K562 (cell line): ENCODE results near the gene NKG7. TPM values are rescaled to one million over a fixed set of nuclear protein-coding genes. Genes with fewer than 3 reads are reported as not detected.

Experiments
- DMBX1 ChIP-seq: fragments of 250-450 bp; sonication (Bioruptor Pico); IDR thresholded peaks from 2 replicates; pipeline ENCODE4 v1.8.0; 2022; ENCODE audit warnings: inconsistent platforms, mild to moderate bottlenecking, moderate library complexity, borderline replicate concordance
- GATAD2A ChIP-seq: fragments of 450-650 bp; IDR thresholded peaks from 2 replicates; pipeline ENCODE4 v1.6.1; 2017
- HDAC1 ChIP-seq, 2 experiments: fragments of 450-650 bp; IDR thresholded peaks; 2 replicates each; pipeline ENCODE4 v1.6.1; 2016 to 2017; ENCODE audit warnings: inconsistent platforms in 1 of 2, mild to moderate bottlenecking in 1 of 2, moderate library complexity in 1 of 2
- HLTF ChIP-seq: fragments of 450-650 bp; IDR thresholded peaks from 2 replicates; pipeline ENCODE4 v1.6.1; 2016
- PHB ChIP-seq: fragments of 250-450 bp; sonication (Bioruptor Pico); IDR thresholded peaks from 2 replicates; pipeline ENCODE4 v1.5.0; 2021
- POLR2A ChIP-seq: fragments of 450-650 bp; conservative IDR thresholded peaks from 2 replicates; pipeline ENCODE4 v1.6.1; 2016
- RBM17 ChIP-seq: fragments of 200-400 bp; formaldehyde crosslinking; IDR thresholded peaks from 2 replicates; pipeline ENCODE4 v1.6.1; 2017; ENCODE audit warnings: low read depth, mild to moderate bottlenecking, low read length, borderline replicate concordance
- TAF15 ChIP-seq: fragments of 200-400 bp; formaldehyde crosslinking; IDR thresholded peaks from 2 replicates; pipeline ENCODE4 v1.6.1; 2017; ENCODE audit warnings: mild to moderate bottlenecking, low read depth, low read length, moderate library complexity
- polyA plus RNA-seq, 8 experiments: library from polyadenylated mRNA; depleted of rRNA in 4 of 8; stranded (reverse) in 5 of 8; unstranded in 3 of 8; fragments of >200 nt; fragmentation: Nextera tagmentation in 2 of 8; fragmentation: Illumina TruSeq in 1 of 8; extraction: Ambion mirVana in 2 of 8; extraction: Trizol in 1 of 8; gene quantifications; 2 replicates each; pipeline versions ENCODE4 v1.2.1 to v1.2.3, GENCODE V29; 2011 to 2014; ENCODE audit warnings: inconsistent platforms in 1 of 8, missing spikeins in 1 of 8
- total RNA-seq, 7 experiments: library from RNA; depleted of rRNA in 6 of 7; stranded (reverse); fragments of >200 nt in 6 of 7; fragmentation: Illumina TruSeq in 2 of 7; extraction: Trizol in 2 of 7; gene quantifications; 2 replicates each; pipeline versions ENCODE4 v1.2.1 to v1.2.3, GENCODE V29; 2011 to 2021; ENCODE audit warnings: low replicate concordance in 1 of 7
- TF ChIP-seq, protein P1 (sequence below): fragments of 250-450 bp; sonication (Bioruptor Pico); IDR thresholded peaks from 2 replicates; pipeline ENCODE4 v1.4.0; 2020
- TF ChIP-seq, protein P2 (sequence below), 2 experiments: fragments of 450-650 bp in 1 of 2; sonication (generic) in 1 of 2; formaldehyde crosslinking; conservative IDR thresholded peaks; 2 replicates each; pipeline versions ENCODE4 v1.4.0 to v1.8.1; 2020 to 2022; ENCODE audit warnings: mild to moderate bottlenecking in 1 of 2, missing genetic modification reagents in 1 of 2
- TF ChIP-seq, protein P3 (sequence below): fragments of 450-650 bp; IDR thresholded peaks from 2 replicates; pipeline ENCODE4 v1.6.1; 2016; ENCODE audit warnings: mild to moderate bottlenecking, moderate library complexity

Gene NKG7
- total and polyA plus RNA-seq, 9 of the 15 experiments (the other 6 are each of a cell fraction or from before 2014, with no cell fraction given): 0.30 to 0.70 (median 0.51) TPM; not detected in 2

DNA sequence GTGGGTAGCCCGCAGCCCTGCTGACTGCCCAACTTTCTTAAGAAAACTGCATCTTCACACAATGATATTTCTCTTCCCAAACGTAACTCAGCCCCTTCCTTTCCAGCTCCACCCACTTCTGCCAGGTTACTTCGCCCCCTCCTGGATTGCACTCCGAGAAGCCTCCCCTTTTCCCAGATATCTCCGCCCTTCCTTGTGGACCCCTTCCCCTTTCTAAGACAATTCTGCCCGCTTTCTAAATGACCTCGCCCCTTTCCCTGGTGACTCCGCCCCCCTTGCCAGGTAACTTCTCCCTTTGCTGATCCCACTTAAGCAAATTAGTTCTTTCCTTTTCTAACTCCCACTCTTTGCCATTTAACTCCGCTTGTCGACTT is 33.2 kb downstream of the NKG7 start (continued):
- TF ChIP-seq, protein P1, sequence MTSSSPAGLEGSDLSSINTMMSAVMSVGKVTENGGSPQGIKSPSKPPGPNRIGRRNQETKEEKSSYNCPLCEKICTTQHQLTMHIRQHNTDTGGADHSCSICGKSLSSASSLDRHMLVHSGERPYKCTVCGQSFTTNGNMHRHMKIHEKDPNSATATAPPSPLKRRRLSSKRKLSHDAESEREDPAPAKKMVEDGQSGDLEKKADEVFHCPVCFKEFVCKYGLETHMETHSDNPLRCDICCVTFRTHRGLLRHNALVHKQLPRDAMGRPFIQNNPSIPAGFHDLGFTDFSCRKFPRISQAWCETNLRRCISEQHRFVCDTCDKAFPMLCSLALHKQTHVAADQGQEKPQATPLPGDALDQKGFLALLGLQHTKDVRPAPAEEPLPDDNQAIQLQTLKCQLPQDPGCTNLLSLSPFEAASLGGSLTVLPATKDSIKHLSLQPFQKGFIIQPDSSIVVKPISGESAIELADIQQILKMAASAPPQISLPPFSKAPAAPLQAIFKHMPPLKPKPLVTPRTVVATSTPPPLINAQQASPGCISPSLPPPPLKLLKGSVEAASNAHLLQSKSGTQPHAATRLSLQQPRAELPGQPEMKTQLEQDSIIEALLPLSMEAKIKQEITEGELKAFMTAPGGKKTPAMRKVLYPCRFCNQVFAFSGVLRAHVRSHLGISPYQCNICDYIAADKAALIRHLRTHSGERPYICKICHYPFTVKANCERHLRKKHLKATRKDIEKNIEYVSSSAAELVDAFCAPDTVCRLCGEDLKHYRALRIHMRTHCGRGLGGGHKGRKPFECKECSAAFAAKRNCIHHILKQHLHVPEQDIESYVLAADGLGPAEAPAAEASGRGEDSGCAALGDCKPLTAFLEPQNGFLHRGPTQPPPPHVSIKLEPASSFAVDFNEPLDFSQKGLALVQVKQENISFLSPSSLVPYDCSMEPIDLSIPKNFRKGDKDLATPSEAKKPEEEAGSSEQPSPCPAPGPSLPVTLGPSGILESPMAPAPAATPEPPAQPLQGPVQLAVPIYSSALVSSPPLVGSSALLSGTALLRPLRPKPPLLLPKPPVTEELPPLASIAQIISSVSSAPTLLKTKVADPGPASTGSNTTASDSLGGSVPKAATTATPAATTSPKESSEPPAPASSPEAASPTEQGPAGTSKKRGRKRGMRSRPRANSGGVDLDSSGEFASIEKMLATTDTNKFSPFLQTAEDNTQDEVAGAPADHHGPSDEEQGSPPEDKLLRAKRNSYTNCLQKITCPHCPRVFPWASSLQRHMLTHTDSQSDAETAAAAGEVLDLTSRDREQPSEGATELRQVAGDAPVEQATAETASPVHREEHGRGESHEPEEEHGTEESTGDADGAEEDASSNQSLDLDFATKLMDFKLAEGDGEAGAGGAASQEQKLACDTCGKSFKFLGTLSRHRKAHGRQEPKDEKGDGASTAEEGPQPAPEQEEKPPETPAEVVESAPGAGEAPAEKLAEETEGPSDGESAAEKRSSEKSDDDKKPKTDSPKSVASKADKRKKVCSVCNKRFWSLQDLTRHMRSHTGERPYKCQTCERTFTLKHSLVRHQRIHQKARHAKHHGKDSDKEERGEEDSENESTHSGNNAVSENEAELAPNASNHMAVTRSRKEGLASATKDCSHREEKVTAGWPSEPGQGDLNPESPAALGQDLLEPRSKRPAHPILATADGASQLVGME (CRISPR knock-in tag): 0 out of 2 replicates have a peak, but pooled peaks have one; percentile 67
- TF ChIP-seq POLR2A (no peak), TAF15 (no peak), RBM17 (no peak), HDAC1 (IDR thresholded peaks at IDR 0.05) (peak in 1 of 2 experiments; percentile 65; a peak in 2 of 4 replicates), DMBX1 (CRISPR knock-in tag) (peak; percentile 36; the same call in 1 of the 2 replicates), HLTF (0 out of 2 replicates have a peak, but pooled peaks have one; percentile 70), PHB (CRISPR knock-in tag) (no peak), GATAD2A (no peak)
- TF ChIP-seq, protein P2, sequence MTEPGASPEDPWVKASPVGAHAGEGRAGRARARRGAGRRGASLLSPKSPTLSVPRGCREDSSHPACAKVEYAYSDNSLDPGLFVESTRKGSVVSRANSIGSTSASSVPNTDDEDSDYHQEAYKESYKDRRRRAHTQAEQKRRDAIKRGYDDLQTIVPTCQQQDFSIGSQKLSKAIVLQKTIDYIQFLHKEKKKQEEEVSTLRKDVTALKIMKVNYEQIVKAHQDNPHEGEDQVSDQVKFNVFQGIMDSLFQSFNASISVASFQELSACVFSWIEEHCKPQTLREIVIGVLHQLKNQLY (CRISPR knock-in tag; conservative IDR thresholded peaks at IDR 0.05): 0 out of 4 replicates have a peak, but pooled peaks of 1 of the 2 experiments have one; percentile 49
- TF ChIP-seq, protein P3, sequence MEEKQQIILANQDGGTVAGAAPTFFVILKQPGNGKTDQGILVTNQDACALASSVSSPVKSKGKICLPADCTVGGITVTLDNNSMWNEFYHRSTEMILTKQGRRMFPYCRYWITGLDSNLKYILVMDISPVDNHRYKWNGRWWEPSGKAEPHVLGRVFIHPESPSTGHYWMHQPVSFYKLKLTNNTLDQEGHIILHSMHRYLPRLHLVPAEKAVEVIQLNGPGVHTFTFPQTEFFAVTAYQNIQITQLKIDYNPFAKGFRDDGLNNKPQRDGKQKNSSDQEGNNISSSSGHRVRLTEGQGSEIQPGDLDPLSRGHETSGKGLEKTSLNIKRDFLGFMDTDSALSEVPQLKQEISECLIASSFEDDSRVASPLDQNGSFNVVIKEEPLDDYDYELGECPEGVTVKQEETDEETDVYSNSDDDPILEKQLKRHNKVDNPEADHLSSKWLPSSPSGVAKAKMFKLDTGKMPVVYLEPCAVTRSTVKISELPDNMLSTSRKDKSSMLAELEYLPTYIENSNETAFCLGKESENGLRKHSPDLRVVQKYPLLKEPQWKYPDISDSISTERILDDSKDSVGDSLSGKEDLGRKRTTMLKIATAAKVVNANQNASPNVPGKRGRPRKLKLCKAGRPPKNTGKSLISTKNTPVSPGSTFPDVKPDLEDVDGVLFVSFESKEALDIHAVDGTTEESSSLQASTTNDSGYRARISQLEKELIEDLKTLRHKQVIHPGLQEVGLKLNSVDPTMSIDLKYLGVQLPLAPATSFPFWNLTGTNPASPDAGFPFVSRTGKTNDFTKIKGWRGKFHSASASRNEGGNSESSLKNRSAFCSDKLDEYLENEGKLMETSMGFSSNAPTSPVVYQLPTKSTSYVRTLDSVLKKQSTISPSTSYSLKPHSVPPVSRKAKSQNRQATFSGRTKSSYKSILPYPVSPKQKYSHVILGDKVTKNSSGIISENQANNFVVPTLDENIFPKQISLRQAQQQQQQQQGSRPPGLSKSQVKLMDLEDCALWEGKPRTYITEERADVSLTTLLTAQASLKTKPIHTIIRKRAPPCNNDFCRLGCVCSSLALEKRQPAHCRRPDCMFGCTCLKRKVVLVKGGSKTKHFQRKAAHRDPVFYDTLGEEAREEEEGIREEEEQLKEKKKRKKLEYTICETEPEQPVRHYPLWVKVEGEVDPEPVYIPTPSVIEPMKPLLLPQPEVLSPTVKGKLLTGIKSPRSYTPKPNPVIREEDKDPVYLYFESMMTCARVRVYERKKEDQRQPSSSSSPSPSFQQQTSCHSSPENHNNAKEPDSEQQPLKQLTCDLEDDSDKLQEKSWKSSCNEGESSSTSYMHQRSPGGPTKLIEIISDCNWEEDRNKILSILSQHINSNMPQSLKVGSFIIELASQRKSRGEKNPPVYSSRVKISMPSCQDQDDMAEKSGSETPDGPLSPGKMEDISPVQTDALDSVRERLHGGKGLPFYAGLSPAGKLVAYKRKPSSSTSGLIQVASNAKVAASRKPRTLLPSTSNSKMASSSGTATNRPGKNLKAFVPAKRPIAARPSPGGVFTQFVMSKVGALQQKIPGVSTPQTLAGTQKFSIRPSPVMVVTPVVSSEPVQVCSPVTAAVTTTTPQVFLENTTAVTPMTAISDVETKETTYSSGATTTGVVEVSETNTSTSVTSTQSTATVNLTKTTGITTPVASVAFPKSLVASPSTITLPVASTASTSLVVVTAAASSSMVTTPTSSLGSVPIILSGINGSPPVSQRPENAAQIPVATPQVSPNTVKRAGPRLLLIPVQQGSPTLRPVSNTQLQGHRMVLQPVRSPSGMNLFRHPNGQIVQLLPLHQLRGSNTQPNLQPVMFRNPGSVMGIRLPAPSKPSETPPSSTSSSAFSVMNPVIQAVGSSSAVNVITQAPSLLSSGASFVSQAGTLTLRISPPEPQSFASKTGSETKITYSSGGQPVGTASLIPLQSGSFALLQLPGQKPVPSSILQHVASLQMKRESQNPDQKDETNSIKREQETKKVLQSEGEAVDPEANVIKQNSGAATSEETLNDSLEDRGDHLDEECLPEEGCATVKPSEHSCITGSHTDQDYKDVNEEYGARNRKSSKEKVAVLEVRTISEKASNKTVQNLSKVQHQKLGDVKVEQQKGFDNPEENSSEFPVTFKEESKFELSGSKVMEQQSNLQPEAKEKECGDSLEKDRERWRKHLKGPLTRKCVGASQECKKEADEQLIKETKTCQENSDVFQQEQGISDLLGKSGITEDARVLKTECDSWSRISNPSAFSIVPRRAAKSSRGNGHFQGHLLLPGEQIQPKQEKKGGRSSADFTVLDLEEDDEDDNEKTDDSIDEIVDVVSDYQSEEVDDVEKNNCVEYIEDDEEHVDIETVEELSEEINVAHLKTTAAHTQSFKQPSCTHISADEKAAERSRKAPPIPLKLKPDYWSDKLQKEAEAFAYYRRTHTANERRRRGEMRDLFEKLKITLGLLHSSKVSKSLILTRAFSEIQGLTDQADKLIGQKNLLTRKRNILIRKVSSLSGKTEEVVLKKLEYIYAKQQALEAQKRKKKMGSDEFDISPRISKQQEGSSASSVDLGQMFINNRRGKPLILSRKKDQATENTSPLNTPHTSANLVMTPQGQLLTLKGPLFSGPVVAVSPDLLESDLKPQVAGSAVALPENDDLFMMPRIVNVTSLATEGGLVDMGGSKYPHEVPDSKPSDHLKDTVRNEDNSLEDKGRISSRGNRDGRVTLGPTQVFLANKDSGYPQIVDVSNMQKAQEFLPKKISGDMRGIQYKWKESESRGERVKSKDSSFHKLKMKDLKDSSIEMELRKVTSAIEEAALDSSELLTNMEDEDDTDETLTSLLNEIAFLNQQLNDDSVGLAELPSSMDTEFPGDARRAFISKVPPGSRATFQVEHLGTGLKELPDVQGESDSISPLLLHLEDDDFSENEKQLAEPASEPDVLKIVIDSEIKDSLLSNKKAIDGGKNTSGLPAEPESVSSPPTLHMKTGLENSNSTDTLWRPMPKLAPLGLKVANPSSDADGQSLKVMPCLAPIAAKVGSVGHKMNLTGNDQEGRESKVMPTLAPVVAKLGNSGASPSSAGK: no peak
